ENCODE data around the gene FHOD3.

FHOD3 gene

DNA sequence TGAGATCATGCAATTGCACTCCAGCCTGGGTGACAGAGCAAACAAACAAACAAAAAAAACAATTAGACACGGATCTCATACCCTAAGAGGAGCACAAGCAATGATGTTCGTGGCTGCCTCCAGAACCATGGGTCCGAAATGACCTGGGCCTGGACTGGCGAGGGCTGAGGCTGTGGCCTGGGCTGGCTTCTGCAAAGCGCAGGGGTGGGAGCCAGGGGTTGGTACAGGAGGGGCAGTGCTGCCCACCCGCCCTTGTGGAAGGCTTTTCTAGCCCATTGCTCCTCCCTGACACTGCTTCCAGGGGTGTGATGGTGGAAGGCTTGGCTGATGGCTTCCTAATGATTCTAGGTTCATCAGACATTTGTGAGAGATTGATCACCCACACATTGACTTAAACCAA lies 167.8 kb downstream of the FHOD3 start:
- no peak for DNase-seq (ENCODE audit: extremely low read depth, low read depth)
- TF ChIP-seq, protein P1, sequence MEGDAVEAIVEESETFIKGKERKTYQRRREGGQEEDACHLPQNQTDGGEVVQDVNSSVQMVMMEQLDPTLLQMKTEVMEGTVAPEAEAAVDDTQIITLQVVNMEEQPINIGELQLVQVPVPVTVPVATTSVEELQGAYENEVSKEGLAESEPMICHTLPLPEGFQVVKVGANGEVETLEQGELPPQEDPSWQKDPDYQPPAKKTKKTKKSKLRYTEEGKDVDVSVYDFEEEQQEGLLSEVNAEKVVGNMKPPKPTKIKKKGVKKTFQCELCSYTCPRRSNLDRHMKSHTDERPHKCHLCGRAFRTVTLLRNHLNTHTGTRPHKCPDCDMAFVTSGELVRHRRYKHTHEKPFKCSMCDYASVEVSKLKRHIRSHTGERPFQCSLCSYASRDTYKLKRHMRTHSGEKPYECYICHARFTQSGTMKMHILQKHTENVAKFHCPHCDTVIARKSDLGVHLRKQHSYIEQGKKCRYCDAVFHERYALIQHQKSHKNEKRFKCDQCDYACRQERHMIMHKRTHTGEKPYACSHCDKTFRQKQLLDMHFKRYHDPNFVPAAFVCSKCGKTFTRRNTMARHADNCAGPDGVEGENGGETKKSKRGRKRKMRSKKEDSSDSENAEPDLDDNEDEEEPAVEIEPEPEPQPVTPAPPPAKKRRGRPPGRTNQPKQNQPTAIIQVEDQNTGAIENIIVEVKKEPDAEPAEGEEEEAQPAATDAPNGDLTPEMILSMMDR (IDR thresholded peaks at IDR 0.05; ENCODE audit: low read depth, low read length), result no peak

DNA sequence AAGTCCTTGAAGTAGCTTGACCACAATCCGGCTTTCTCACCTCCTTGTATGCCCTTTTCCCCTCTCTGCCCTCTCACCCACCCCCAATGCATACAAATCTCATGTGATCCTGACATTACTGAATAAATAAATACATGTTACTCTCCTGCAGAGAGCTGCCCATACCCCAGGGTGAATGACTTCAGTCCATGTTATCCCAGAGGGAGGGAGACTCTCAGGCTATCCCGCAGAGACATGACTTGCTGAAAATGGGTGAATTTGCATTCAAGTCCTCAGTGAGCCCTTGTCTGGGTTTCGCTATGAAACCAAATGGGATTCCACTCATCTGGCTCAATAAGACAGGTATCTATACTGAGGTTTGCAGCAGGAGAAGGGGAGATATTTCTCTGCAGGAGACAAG lies 168.5 kb downstream of the FHOD3 start:
- no peak for DNase-seq (ENCODE audit: extremely low read depth, low read depth)
- TF ChIP-seq, protein P1 (IDR thresholded peaks at IDR 0.05; ENCODE audit: low read depth, low read length), result no peak

GRCh38 chr18:36467614-36468013 lies 170.1 kb downstream of the FHOD3 start:
- TF ChIP-seq, protein P1 (IDR thresholded peaks at IDR 0.05; ENCODE audit: low read depth, low read length), result no peak
- no peak for DNase-seq (ENCODE audit: extremely low read depth, low read depth)

DNA sequence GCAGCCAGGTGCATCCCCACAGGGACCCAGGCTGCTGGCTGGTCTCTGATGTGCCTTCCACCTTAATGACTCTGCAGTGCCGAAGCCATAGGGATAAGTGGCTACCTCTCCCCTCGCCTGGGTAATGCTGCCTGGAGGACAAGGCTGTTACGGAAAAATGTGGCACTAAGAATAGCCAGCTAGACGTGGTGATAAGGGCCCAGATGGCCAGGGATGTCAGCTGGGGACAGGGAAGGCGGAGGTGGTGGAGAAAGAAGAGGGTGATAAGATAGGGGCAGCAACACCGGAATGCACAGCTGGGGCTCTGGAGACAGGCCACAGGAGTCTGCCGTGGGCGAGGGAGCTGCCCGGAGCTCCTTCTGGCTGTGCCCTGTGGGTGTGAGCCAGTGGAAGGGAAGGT lies 170.6 kb downstream of the FHOD3 start:
- DNase-seq (ENCODE audit: extremely low read depth, low read depth), result no peak
- TF ChIP-seq, protein P1 (IDR thresholded peaks at IDR 0.05; ENCODE audit: low read depth, low read length), result no peak

GRCh38 chr18:36469461-36469860 lies 171.9 kb downstream of the FHOD3 start:
- no peak for DNase-seq (ENCODE audit: extremely low read depth, low read depth)
- TF ChIP-seq, protein P1 (IDR thresholded peaks at IDR 0.05; ENCODE audit: low read depth, low read length), result no peak

DNA sequence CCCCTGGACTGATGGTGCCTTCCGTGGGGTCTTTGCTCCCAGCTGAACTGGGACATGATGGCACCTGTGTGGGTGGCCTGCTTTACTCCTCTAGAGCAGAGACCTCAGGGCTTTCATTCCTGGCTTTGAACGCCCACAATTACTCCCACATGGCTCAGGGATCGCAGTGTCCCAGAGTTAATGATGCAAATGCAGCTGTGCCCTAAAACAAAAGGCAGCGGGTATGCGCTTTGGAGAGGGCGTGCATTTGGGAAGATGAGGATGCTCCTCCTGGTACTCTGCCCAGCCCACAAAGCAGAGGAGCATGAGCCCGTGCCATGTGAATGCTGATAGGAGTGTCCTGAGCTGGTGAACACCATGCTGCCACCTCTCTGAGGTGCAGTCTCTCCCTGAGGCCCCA lies 173.4 kb downstream of the FHOD3 start:
- TF ChIP-seq, protein P1 (IDR thresholded peaks at IDR 0.05; ENCODE audit: low read depth, low read length), result no peak
- DNase-seq (ENCODE audit: extremely low read depth, low read depth), result no peak

DNA sequence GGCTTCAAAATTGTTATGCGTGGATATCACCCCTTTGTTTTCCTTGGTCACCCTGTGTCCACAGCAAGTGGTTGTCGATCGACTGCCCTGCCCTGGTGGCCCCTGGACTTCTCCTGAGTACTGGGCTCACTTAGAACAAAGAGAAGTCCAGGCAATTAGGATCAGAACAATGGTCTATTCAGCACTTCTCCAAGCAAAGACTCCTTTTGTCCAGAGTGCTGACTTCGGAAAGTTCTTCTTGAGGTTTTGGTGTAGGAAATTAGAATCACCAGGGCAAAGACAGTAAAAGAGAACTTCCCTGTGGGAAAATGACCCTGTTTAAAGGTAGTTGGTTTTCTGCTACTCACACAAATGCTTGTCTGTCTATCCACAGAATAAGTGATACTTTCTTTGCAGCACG lies 173.9 kb downstream of the FHOD3 start:
- DNase-seq (ENCODE audit: extremely low read depth, low read depth), result no peak
- TF ChIP-seq, protein P1 (IDR thresholded peaks at IDR 0.05; ENCODE audit: low read depth, low read length), result no peak

All from AG09319 (cell line).